Fibroblast of lung (primary cell): ENCODE measurements around the gene NANS. TPM values are rescaled to one million over a fixed set of nuclear protein-coding genes. Genes with fewer than 3 reads are reported as not detected.

Experiments used
- DNase-seq, 2 donors: peaks; one replicate each; pipeline versions ENCODE4 v3.0.0 to v3.0.0-alpha.2; 2010; ENCODE audit warnings: low read depth in 2 of 2
- H2AFZ ChIP-seq: 2 replicates; pipeline ENCODE4 v1.5.1; 2012; ENCODE audit warnings: low read length, control low read depth, inconsistent platforms
- H3K27ac ChIP-seq: 2 replicates; pipeline ENCODE4 v1.5.1; 2011; ENCODE audit warnings: low read length, control low read depth; ENCODE audit not compliant: insufficient read depth
- H3K27me3 ChIP-seq: 2 replicates; pipeline ENCODE4 v1.5.1; 2011; ENCODE audit warnings: mild to moderate bottlenecking, low read length; ENCODE audit not compliant: control insufficient read depth, insufficient read depth
- H3K36me3 ChIP-seq: 2 replicates; pipeline ENCODE4 v1.5.1; 2011; ENCODE audit warnings: low read length; ENCODE audit not compliant: control insufficient read depth, insufficient read depth
- H3K4me1 ChIP-seq: 2 replicates; pipeline ENCODE4 v1.5.1; 2011; ENCODE audit warnings: low read length; ENCODE audit not compliant: control insufficient read depth, insufficient read depth; ENCODE audit errors: extremely low read depth
- H3K4me2 ChIP-seq: 2 replicates; pipeline ENCODE4 v1.5.1; 2011; ENCODE audit warnings: low read length, control low read depth; ENCODE audit not compliant: insufficient read depth; ENCODE audit errors: extremely low read depth
- H3K4me3 ChIP-seq, 4 experiments: fragments of 200-600 bp in 1 of 4; sonication (generic) in 1 of 4; replicated peaks in 1 of 4; 2 replicates each; pipeline ENCODE4 v1.5.1; 2011 to 2016; ENCODE audit warnings: low read length in 4 of 4, low read depth in 3 of 4, mild to moderate bottlenecking in 3 of 4, control low read depth in 2 of 4, inconsistent platforms in 1 of 4, mixed read lengths in 1 of 4; ENCODE audit not compliant: insufficient read depth in 1 of 4; ENCODE audit errors: control extremely low read depth in 1 of 4
- H3K79me2 ChIP-seq: 2 replicates; pipeline ENCODE4 v1.5.1; 2012; ENCODE audit warnings: mild to moderate bottlenecking, low read length, inconsistent platforms; ENCODE audit not compliant: control insufficient read depth, insufficient read depth
- H3K9ac ChIP-seq: 2 replicates; pipeline ENCODE4 v1.5.1; 2011; ENCODE audit warnings: mild to moderate bottlenecking, low read length, control low read depth; ENCODE audit not compliant: insufficient read depth
- H3K9me3 ChIP-seq: 2 replicates; pipeline ENCODE4 v1.5.1; 2012; ENCODE audit warnings: low read depth, low read length; ENCODE audit not compliant: control insufficient read depth, insufficient read depth
- H4K20me1 ChIP-seq: 2 replicates; pipeline ENCODE4 v1.5.1; 2011; ENCODE audit warnings: low read length; ENCODE audit not compliant: control insufficient read depth, insufficient read depth; ENCODE audit errors: extremely low read depth
- EZH2 ChIP-seq: IDR thresholded peaks from 2 replicates; pipeline ENCODE4 v1.5.1; 2012; ENCODE audit warnings: low read length, control low read depth, mild to moderate bottlenecking; ENCODE audit errors: missing control alignments
- polyA plus RNA-seq, 2 donors: library from polyadenylated mRNA; depleted of rRNA in 1 of 2; stranded (reverse) in 1 of 2; unstranded in 1 of 2; fragments of >200 nt; gene quantifications; 2 replicates each; pipeline ENCODE4 v1.2.1, GENCODE V29; 2011 to 2012; ENCODE audit warnings: missing spikeins in 1 of 2
- total RNA-seq: library from RNA; depleted of rRNA; stranded (reverse); fragments of >200 nt; gene quantifications from 2 replicates; pipeline ENCODE4 v1.2.1, GENCODE V29; 2014
- TF ChIP-seq, protein P1 (sequence below), 2 donors: IDR thresholded peaks in 1 of 2; conservative IDR thresholded peaks in 1 of 2; 1 replicate in 1 of 2; 2 replicates in 1 of 2; pipeline ENCODE4 v1.5.1; 2011 to 2012; ENCODE audit warnings: low read length in 2 of 2, control low read depth in 1 of 2, inconsistent platforms in 1 of 2, low read depth in 1 of 2, mild to moderate bottlenecking in 1 of 2

Gene NANS
- total and polyA plus RNA-seq, 2 donors (not counting 1 experiment from before 2014, with no cell fraction given) = 83.9 to 105 TPM

DNA sequence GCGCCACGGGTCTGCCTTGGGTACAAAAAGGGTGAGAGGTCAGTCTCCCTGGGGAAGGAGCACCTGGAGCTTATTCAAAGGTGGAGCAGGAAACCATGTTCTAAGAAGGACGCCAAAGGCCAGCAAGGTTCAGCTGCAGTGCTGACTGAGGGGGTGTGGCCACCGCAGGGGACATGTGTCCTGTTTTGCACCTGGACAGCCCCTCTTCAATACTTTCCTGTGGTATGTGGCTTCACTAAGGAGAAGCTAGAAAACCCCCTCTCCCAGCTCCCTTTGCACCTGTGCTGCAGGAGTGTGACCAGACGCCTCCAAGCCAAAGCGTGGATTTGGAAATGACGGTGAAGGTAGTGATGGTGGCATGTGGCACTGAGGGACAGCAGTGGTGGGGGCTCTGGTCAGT, 38.9 kb downstream of the NANS start:
- Histone ChIP-seq H3K4me2 (no peak overlapping the region), H3K4me1 (no peaks in the 10 kb centered on the region), H3K4me3 (no peak overlapping the region), H3K9me3 (no peaks in the 10 kb centered on the region), H3K9ac (no peak overlapping the region), H2AFZ (no peak overlapping the region), H4K20me1 (no peaks in the 10 kb centered on the region), H3K27me3 (no peaks in the 10 kb centered on the region), H3K79me2 (no peaks in the 10 kb centered on the region), H3K36me3 (no peaks in the 10 kb centered on the region), H3K27ac (no peak overlapping the region)
- no peak for TF ChIP-seq EZH2
- TF ChIP-seq, protein P1, sequence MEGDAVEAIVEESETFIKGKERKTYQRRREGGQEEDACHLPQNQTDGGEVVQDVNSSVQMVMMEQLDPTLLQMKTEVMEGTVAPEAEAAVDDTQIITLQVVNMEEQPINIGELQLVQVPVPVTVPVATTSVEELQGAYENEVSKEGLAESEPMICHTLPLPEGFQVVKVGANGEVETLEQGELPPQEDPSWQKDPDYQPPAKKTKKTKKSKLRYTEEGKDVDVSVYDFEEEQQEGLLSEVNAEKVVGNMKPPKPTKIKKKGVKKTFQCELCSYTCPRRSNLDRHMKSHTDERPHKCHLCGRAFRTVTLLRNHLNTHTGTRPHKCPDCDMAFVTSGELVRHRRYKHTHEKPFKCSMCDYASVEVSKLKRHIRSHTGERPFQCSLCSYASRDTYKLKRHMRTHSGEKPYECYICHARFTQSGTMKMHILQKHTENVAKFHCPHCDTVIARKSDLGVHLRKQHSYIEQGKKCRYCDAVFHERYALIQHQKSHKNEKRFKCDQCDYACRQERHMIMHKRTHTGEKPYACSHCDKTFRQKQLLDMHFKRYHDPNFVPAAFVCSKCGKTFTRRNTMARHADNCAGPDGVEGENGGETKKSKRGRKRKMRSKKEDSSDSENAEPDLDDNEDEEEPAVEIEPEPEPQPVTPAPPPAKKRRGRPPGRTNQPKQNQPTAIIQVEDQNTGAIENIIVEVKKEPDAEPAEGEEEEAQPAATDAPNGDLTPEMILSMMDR (conservative IDR thresholded peaks at IDR 0.05 in 1 of 2, IDR thresholded peaks at IDR 0.05 in 1 of 2; ENCODE audit: low read depth in 1 of 2, low read length in 2 of 2) = no peak
- no peak for DNase-seq

DNA sequence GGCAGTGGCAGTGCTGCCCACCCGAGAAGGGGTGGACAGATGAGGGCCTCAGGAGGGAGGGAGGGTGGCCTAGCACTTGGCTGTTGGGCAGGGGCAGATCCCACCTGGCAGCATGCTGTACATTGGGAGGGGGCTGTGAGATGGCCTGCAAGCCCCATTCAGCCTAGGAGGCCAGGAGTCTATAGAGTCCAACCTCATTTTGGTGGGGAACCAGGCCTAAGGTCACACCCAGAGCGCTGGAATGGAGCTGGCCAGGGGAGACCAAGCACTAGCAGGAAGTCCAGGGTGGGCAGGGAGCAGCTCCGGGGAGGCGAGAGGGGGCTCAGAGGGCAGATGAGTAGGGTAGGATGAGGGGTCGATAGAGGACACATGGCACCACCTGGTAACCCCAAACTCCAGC, 39.6 kb downstream of the NANS start:
- Histone ChIP-seq H3K4me3 (no peak overlapping the region), H3K4me2 (no peak overlapping the region), H3K36me3 (no peaks in the 10 kb centered on the region), H3K27me3 (no peaks in the 10 kb centered on the region), H3K27ac (no peak overlapping the region), H3K79me2 (no peaks in the 10 kb centered on the region), H4K20me1 (no peaks in the 10 kb centered on the region), H3K4me1 (no peaks in the 10 kb centered on the region), H3K9ac (no peak overlapping the region), H2AFZ (no peak overlapping the region), H3K9me3 (no peaks in the 10 kb centered on the region)
- TF ChIP-seq, protein P1 (conservative IDR thresholded peaks at IDR 0.05 in 1 of 2, IDR thresholded peaks at IDR 0.05 in 1 of 2; ENCODE audit: low read depth in 1 of 2, low read length in 2 of 2) = no peak
- no peak for TF ChIP-seq EZH2
- no peak for DNase-seq

DNA sequence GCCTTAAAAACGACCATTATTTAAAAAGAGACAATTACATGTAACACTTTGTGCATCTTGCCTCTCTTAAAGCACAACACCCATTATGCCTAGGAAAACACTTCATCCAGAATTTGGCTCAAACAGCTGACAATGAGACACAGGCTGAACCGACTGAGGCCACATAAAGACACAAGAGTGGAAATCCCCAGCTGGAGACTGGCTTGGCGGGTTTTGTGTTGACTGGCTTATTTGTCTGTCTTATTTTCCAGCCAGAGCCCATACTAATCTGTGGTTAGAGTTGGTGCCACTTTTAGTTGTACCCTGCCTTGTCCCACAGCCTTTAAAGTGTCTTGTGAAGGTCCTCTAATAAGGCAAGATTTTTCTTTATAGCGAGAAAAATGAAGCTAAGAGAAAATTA, 41.3 kb downstream of the NANS start:
- DNase-seq = no peak

More for the DNA sequence above, 41.3 kb downstream of the NANS start:
- H3K4me2 ChIP-seq = no peak overlapping the region
- TF ChIP-seq EZH2 = no peak
- TF ChIP-seq, protein P1 (conservative IDR thresholded peaks at IDR 0.05 in 1 of 2, IDR thresholded peaks at IDR 0.05 in 1 of 2; ENCODE audit: low read depth in 1 of 2, low read length in 2 of 2) = no peak
- no peak overlapping the region for H2AFZ ChIP-seq
- no peak overlapping the region for H3K4me3 ChIP-seq
- no peak overlapping the region for H3K27ac ChIP-seq
- H3K9me3 ChIP-seq = no peaks in the 10 kb centered on the region
- no peaks in the 10 kb centered on the region for H3K27me3 ChIP-seq
- H3K36me3 ChIP-seq = no peaks in the 10 kb centered on the region
- no peaks in the 10 kb centered on the region for H4K20me1 ChIP-seq
- H3K9ac ChIP-seq = no peak overlapping the region
- no peaks in the 10 kb centered on the region for H3K4me1 ChIP-seq
- H3K79me2 ChIP-seq = no peaks in the 10 kb centered on the region
